ENCODE data around the gene KLK14.

Gene KLK14

GRCh38 chr19:51093510-51094345, 11.0 kb upstream of the KLK14 start:
- TF ChIP-seq, protein P1, sequence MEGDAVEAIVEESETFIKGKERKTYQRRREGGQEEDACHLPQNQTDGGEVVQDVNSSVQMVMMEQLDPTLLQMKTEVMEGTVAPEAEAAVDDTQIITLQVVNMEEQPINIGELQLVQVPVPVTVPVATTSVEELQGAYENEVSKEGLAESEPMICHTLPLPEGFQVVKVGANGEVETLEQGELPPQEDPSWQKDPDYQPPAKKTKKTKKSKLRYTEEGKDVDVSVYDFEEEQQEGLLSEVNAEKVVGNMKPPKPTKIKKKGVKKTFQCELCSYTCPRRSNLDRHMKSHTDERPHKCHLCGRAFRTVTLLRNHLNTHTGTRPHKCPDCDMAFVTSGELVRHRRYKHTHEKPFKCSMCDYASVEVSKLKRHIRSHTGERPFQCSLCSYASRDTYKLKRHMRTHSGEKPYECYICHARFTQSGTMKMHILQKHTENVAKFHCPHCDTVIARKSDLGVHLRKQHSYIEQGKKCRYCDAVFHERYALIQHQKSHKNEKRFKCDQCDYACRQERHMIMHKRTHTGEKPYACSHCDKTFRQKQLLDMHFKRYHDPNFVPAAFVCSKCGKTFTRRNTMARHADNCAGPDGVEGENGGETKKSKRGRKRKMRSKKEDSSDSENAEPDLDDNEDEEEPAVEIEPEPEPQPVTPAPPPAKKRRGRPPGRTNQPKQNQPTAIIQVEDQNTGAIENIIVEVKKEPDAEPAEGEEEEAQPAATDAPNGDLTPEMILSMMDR (IDR thresholded peaks at IDR 0.05; ENCODE audit: low read depth, low read length): no peak
- Histone ChIP-seq H3K4me1 (no peaks in the 10 kb centered on the region), H3K4me3 (ENCODE audit: low read depth, low read length) (no peak overlapping the region), H3K9me3 (no peaks in the 10 kb centered on the region), H3K36me3 (no peaks in the 10 kb centered on the region; the same call in 1 of the 2 replicates), H3K27me3 (no peaks in the 10 kb centered on the region; the same call in 1 of the 2 replicates)
- DNase-seq: no peak

- DNase-seq: no peak
- Histone ChIP-seq H3K4me1 (no peaks in the 10 kb centered on the region), H3K36me3 (no peaks in the 10 kb centered on the region; the same call in 1 of the 2 replicates), H3K4me3 (ENCODE audit: low read depth, low read length) (no peak overlapping the region), H3K9me3 (no peaks in the 10 kb centered on the region), H3K27me3 (no peaks in the 10 kb centered on the region; the same call in 1 of the 2 replicates)
- TF ChIP-seq, protein P1 (IDR thresholded peaks at IDR 0.05; ENCODE audit: low read depth, low read length): no peak
Observed at GRCh38 chr19:51093101-51093500, 10.4 kb upstream of the KLK14 start.

DNA sequence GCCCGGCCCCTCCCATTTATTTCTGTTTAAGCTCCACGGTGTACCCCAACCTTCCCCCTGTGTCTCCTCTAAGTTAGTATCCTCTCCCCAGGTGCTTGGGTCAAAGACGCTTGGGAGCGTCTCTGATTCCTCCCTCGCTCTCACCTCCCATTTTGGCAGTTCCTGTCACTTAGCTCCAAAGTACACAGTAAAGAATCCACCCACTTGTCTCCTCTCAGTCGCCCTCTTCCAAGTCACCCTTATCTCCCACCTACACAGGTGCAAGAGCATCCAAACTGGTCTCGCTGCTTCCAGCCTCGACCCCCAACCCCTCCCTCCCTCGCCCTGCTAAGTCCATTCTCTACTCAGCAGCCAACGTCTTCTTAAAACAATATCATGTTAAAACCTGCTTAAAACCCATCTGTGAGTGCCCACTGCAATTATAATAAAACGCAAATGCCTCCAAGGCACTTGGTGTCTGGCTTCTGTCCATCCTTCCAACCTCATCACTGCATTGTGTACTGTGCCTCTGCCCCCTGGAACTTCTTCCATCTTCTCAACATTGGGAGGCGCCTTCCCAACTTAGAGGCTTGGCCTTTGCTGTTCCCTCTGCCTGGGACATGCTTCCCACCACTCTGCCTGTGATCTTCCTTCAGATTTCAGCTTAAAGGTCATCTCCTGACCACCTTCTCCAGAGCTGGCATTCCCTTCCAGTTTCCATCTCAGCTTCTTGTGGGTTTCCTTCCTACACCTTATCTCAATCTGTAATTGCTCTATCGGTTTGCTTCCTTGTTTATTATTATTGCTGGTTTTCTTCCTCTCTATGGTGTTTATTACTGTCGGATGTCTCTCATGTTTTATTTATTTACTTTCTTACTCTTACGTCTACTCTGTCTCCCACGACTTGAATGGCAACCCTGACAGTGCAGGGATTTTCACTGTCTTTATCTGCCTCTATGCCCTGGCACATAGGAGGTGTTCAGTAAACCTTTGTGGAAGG, 9.5 kb upstream of the KLK14 start:
- DNase-seq: no peak
- no peaks in the 10 kb centered on the region for H3K4me1 ChIP-seq
- no peaks in the 10 kb centered on the region; the same call in 1 of the 2 replicates for H3K27me3 ChIP-seq
- no peaks in the 10 kb centered on the region for H3K36me3 ChIP-seq
- TF ChIP-seq, protein P1 (IDR thresholded peaks at IDR 0.05; ENCODE audit: low read depth, low read length): no peak
- no peaks in the 10 kb centered on the region for H3K9me3 ChIP-seq
- H3K4me3 ChIP-seq (ENCODE audit: low read depth, low read length): no peak overlapping the region

GRCh38 chr19:51091126-51091525, 8.4 kb upstream of the KLK14 start:
- no peak overlapping the region for H3K4me3 ChIP-seq (ENCODE audit: low read depth, low read length)
- no peak for DNase-seq
- no peaks in the 10 kb centered on the region for H3K9me3 ChIP-seq
- H3K27me3 ChIP-seq: no peaks in the 10 kb centered on the region; the same call in 1 of the 2 replicates
- H3K36me3 ChIP-seq: no peaks in the 10 kb centered on the region
- no peaks in the 10 kb centered on the region for H3K4me1 ChIP-seq
- TF ChIP-seq, protein P1 (IDR thresholded peaks at IDR 0.05; ENCODE audit: low read depth, low read length): no peak

- Histone ChIP-seq H3K4me3 (ENCODE audit: low read depth, low read length) (no peak overlapping the region), H3K4me1 (no peaks in the 10 kb centered on the region), H3K9me3 (no peaks in the 10 kb centered on the region), H3K36me3 (no peaks in the 10 kb centered on the region), H3K27me3 (no peaks in the 10 kb centered on the region; the same call in 1 of the 2 replicates)
- TF ChIP-seq, protein P1 (IDR thresholded peaks at IDR 0.05; ENCODE audit: low read depth, low read length): no peak
- DNase-seq: no peak
Observed at GRCh38 chr19:51090471-51090870, 7.8 kb upstream of the KLK14 start.

Measured in BE2C (cell line).